B cell (primary cell): ENCODE results near the gene CD40. TPM values are rescaled to one million over a fixed set of nuclear protein-coding genes. Genes with fewer than 3 reads are reported as not detected.

ENCODE experiments used
- ATAC-seq: fragments of 200-7000 bp; cut with Tn5 transposase; one replicate; pipeline ENCODE4 v1.10.0; 2021; ENCODE audit warnings: low read depth, mild to moderate bottlenecking, moderate number of reproducible peaks, moderate library complexity
- CTCF ChIA-PET: fragments of 350-600 bp; sonication (Branson Sonifier 250); formaldehyde crosslinking; loops from one replicate; lab custom pipeline; 2021; ENCODE audit warnings: antibody characterized with exemption, inconsistent platforms; lab: Charles Lee
- POLR2A ChIA-PET: fragments of 350-600 bp; sonication (Branson Sonifier 250); formaldehyde crosslinking; loops from one replicate; lab custom pipeline; 2021; ENCODE audit warnings: antibody characterized with exemption; lab: Charles Lee
- DNase-seq: peaks from one replicate; pipeline ENCODE4 v3.0.0; 2013
- H2AFZ ChIP-seq: 2 replicates; pipeline ENCODE4 v1.6.1; 2012; ENCODE audit warnings: mild to moderate bottlenecking, low read depth, low read length; ENCODE audit not compliant: insufficient read depth, poor library complexity, severe bottlenecking
- H3K27ac ChIP-seq, 2 donors: 1 replicate in 1 of 2; 2 replicates in 1 of 2; pipeline ENCODE4 v1.5.1; 2012 to 2013; ENCODE audit warnings: low read length in 2 of 2, mild to moderate bottlenecking in 2 of 2, moderate library complexity in 1 of 2
- H3K27me3 ChIP-seq, 4 experiments: fragments of 200-600 bp in 1 of 4; sonication (generic) in 1 of 4; replicated peaks in 1 of 4; 1 replicate in 2 of 4; 2 replicates in 2 of 4; pipeline versions ENCODE4 v1.6.1 to v1.7.0; 2013 to 2016; ENCODE audit warnings: low read length in 3 of 4, mild to moderate bottlenecking in 2 of 4, mixed read lengths in 1 of 4, moderate library complexity in 1 of 4; ENCODE audit not compliant: insufficient read depth in 4 of 4, control insufficient read depth in 3 of 4; ENCODE audit errors: control extremely low read depth in 1 of 4
- H3K36me3 ChIP-seq, 2 experiments: replicated peaks in 1 of 2; 1 replicate in 1 of 2; 2 replicates in 1 of 2; pipeline versions ENCODE4 v1.6.1 to v1.7.1; 2013; ENCODE audit warnings: low read length in 1 of 2; ENCODE audit not compliant: insufficient read depth in 2 of 2, control insufficient read depth in 1 of 2; ENCODE audit errors: control extremely low read depth in 1 of 2, extremely low read depth in 1 of 2
- H3K4me1 ChIP-seq, 2 donors: fragments of 200-600 bp in 1 of 2; sonication (generic) in 1 of 2; 1 replicate in 1 of 2; 2 replicates in 1 of 2; pipeline versions ENCODE4 v1.5.1 to v1.6.1; 2013 to 2017; ENCODE audit warnings: low read length in 2 of 2; ENCODE audit not compliant: control insufficient read depth in 2 of 2, insufficient read depth in 2 of 2
- H3K4me2 ChIP-seq: replicated peaks from 2 replicates; pipeline ENCODE3; 2012; ENCODE audit warnings: mild to moderate bottlenecking, low read depth, low read length; ENCODE audit not compliant: poor library complexity, severe bottlenecking
- H3K4me3 ChIP-seq, 5 experiments: fragments of 200-600 bp in 1 of 5; sonication (generic) in 1 of 5; 1 replicate in 3 of 5; 2 replicates in 2 of 5; pipeline versions ENCODE4 v1.5.1 to v1.7.0; 2011 to 2016; ENCODE audit warnings: low read length in 4 of 5, mild to moderate bottlenecking in 4 of 5, low read depth in 2 of 5, control low read depth in 1 of 5, moderate library complexity in 1 of 5; ENCODE audit not compliant: insufficient read depth in 1 of 5; ENCODE audit errors: control extremely low read depth in 1 of 5, extremely low read depth in 1 of 5
- H3K79me2 ChIP-seq: fragments of 200-600 bp; sonication (generic); one replicate; pipeline ENCODE4 v1.6.0; 2016; ENCODE audit warnings: low read length; ENCODE audit not compliant: control insufficient read depth, insufficient read depth
- H3K9ac ChIP-seq: fragments of 200-600 bp; sonication (generic); 2 replicates; pipeline ENCODE4 v1.6.1; 2017; ENCODE audit warnings: mild to moderate bottlenecking, low read length, moderate library complexity
- H3K9me3 ChIP-seq, 3 donors: one replicate each; pipeline versions ENCODE4 v1.6.1 to v1.7.1; 2013; ENCODE audit warnings: low read length in 2 of 3; ENCODE audit not compliant: control insufficient read depth in 2 of 3, insufficient read depth in 1 of 3; ENCODE audit errors: control extremely low read depth in 1 of 3
- H4K20me1 ChIP-seq: 2 replicates; pipeline ENCODE4 v1.6.0; 2012; ENCODE audit warnings: mild to moderate bottlenecking, low read length; ENCODE audit not compliant: insufficient read depth, control insufficient read depth, poor library complexity, severe bottlenecking
- H3K27ac Mint-ChIP-seq: one replicate; pipeline ENCODE4 v1.8.0; 2021; ENCODE audit warnings: mixed read lengths
- H3K27me3 Mint-ChIP-seq: one replicate; pipeline ENCODE4 v1.8.0; 2021; ENCODE audit warnings: mixed read lengths
- H3K4me1 Mint-ChIP-seq: one replicate; pipeline ENCODE4 v1.8.0; 2021; ENCODE audit warnings: mixed read lengths
- H3K4me3 Mint-ChIP-seq: one replicate; pipeline ENCODE4 v1.8.0; 2021; ENCODE audit warnings: mixed read lengths
- H3K9me3 Mint-ChIP-seq: one replicate; pipeline ENCODE4 v1.8.0; 2022; ENCODE audit warnings: mixed read lengths; ENCODE audit not compliant: insufficient read depth
- EZH2 ChIP-seq: IDR thresholded peaks from 2 replicates; pipeline ENCODE4 v1.6.1; 2012; ENCODE audit warnings: borderline replicate concordance, low read depth, mild to moderate bottlenecking, moderate library complexity, low read length; ENCODE audit not compliant: insufficient read depth, poor library complexity, severe bottlenecking
- WGBS: methylation state at CpG from one replicate; pipeline ENCODE4 v1.1.5; 2013; ENCODE audit warnings: missing lambda C conversion rate; ENCODE audit not compliant: insufficient coverage; 5-methylcytosine and 5-hydroxymethylcytosine counted together
- intact Hi-C: fragments of 100-400 bp; cut with micrococcal nuclease; formaldehyde crosslinking; loops from one replicate; pipeline ENCODE4 v1.10.0; 2022
- polyA plus RNA-seq: library from polyadenylated mRNA; depleted of rRNA; stranded (reverse); fragments of >200 nt; gene quantifications from 2 replicates; pipeline ENCODE4 v1.2.3, GENCODE V29; 2012
- total RNA-seq, 2 donors: library from RNA; stranded (reverse); fragments of 120-200 nt in 1 of 2; gene quantifications; 1 replicate in 1 of 2; 2 replicates in 1 of 2; pipeline versions ENCODE4 v1.2.3 to v1.2.4, GENCODE V29; 2013 to 2022
- TF ChIP-seq, protein P1 (sequence below): fragments of 200-600 bp; IDR thresholded peaks from one replicate; pipeline ENCODE4 v1.8.0; 2022; ENCODE audit warnings: antibody characterized with exemption, mild to moderate bottlenecking

Gene CD40
- total and polyA plus RNA-seq, 2 donors (not counting 1 experiment from before 2014, with no cell fraction given), result 210 to 215 TPM

DNA sequence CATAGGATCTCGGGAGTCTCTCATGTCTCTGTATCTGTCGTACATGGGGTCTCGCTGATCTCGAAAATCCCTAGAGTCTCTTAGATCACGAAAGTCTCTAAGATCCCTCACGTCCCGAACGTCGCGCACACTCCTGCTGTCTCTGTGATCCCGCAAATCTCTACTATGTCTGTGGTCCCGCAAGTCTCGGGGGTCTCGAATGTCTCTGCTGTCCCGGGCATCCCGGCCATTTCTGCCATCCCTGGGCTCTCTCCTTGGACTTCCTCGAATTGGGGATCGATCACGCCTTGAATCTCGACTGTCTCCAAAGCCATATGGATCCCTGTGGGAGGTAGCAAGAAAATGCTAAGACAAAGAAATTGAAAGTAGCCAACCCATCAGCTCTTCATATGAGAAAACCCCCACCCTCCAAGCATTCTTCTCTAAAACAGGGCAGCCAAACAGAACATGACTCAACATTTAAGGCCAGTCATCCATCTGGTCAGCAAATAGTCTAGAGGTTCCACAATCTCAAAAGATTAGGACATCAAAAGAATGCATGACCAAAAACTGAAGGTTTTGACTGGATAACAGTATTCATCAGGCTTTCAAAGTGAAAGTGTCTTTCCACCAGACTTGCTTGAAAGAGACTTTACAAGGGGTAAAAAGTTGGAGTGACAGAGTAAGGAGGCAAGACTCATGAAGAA lies 47.8 kb upstream of the CD40 start:
- H3K9me3 ChIP-seq, result no peaks in the 10 kb centered on the region
- Mint-ChIP-seq H3K27me3 (no peaks in the 10 kb centered on the region), H3K27ac (no peak overlapping the region), H3K9me3 (no peaks in the 10 kb centered on the region), H3K4me1 (peaks cover 2% of the 10 kb centered on the region), H3K4me3 (no peak overlapping the region)
- no peaks in the 10 kb centered on the region for H3K4me1 ChIP-seq
- H3K27me3 ChIP-seq, result no peaks in the 10 kb centered on the region
- peaks cover 16 to 75% of the 10 kb centered on the region in 2 experiments for H3K36me3 ChIP-seq
- no peak overlapping the region for H3K4me2 ChIP-seq
- H3K79me2 ChIP-seq, result peaks cover 18% of the 10 kb centered on the region
- H2AFZ ChIP-seq, result no peak overlapping the region
- intact Hi-C loops, result no loop called here
- no peak overlapping the region for H3K27ac ChIP-seq
- DNase-seq, result no peak
- H3K9ac ChIP-seq, result no peak overlapping the region
- TF ChIP-seq, protein P1, sequence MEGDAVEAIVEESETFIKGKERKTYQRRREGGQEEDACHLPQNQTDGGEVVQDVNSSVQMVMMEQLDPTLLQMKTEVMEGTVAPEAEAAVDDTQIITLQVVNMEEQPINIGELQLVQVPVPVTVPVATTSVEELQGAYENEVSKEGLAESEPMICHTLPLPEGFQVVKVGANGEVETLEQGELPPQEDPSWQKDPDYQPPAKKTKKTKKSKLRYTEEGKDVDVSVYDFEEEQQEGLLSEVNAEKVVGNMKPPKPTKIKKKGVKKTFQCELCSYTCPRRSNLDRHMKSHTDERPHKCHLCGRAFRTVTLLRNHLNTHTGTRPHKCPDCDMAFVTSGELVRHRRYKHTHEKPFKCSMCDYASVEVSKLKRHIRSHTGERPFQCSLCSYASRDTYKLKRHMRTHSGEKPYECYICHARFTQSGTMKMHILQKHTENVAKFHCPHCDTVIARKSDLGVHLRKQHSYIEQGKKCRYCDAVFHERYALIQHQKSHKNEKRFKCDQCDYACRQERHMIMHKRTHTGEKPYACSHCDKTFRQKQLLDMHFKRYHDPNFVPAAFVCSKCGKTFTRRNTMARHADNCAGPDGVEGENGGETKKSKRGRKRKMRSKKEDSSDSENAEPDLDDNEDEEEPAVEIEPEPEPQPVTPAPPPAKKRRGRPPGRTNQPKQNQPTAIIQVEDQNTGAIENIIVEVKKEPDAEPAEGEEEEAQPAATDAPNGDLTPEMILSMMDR, result no peak
- 98% methylated on average over 19 of the region's 20 CpGs for WGBS
- H3K4me3 ChIP-seq, result no peak overlapping the region
- no peak for ATAC-seq
- ChIA-PET CTCF (no interaction called here), POLR2A (interaction anchor here (0.5 kb wide), 1 partner anchor 96 kb away, joined by 3 read pairs; no protein-coding TSS in a partner anchor)
- peaks cover 77% of the 10 kb centered on the region for H4K20me1 ChIP-seq

DNA sequence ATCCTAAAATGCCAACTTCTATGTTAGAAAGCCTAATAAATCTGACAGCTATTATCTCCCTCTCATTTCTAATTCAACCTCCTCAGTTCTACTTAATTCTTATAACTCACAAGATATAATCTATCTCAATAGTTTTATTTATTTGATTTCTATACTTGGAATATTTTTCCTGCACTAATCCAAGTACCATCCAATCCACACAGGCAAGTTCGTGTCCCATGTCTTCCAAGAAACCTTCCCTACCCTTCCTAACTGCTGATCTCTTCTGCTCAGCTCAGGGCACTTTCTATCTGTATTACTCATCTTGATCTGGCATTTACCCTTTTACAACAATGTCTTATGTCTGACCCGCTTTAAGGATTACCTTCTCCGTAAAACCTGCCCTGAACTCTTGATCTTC lies 46.5 kb upstream of the CD40 start:
- no peak overlapping the region for H3K27ac Mint-ChIP-seq
- Histone ChIP-seq H2AFZ (no peak overlapping the region), H3K27ac (no peak overlapping the region), H3K36me3 (peaks cover 13 to 71% of the 10 kb centered on the region in 2 experiments), H3K4me1 (no peaks in the 10 kb centered on the region), H3K9ac (no peak overlapping the region), H3K9me3 (no peaks in the 10 kb centered on the region), H3K4me3 (no peak overlapping the region), H3K27me3 (no peaks in the 10 kb centered on the region), H4K20me1 (peaks cover 77% of the 10 kb centered on the region), H3K79me2 (peaks cover 18% of the 10 kb centered on the region), H3K4me2 (no peak overlapping the region)
- ChIA-PET CTCF (no interaction called here), POLR2A (no interaction called here)
- no peak overlapping the region for H3K4me3 Mint-ChIP-seq
- no peak for DNase-seq
- no peak for ATAC-seq
- H3K4me1 Mint-ChIP-seq, result peaks cover 2% of the 10 kb centered on the region
- H3K27me3 Mint-ChIP-seq, result no peaks in the 10 kb centered on the region
- intact Hi-C loops, result no loop called here
- H3K9me3 Mint-ChIP-seq, result no peaks in the 10 kb centered on the region
- 98% methylated on average over 3 of the region's 3 CpGs for WGBS
- TF ChIP-seq EZH2, result no peak
- TF ChIP-seq, protein P1, result no peak
